PC-9 (cell line): ENCODE measurements around the gene EYS. TPM values are rescaled to one million over a fixed set of nuclear protein-coding genes. Genes with fewer than 3 reads are reported as not detected.

Source experiments
- BruUV-seq: library from RNA; stranded (reverse); fragments of 400-500 nt; replicated peaks from 2 replicates; lab custom pipeline; 2021; lab: Mats Ljungman, UMichigan
- CTCF ChIA-PET: fragments of 300-600 bp; sonication (Branson Sonifier 250); formaldehyde crosslinking; loops from one replicate; lab custom pipeline; 2022; ENCODE audit warnings: antibody characterized with exemption; lab: Charles Lee
- POLR2A ChIA-PET: fragments of 300-600 bp; sonication (Branson Sonifier 250); formaldehyde crosslinking; loops from one replicate; lab custom pipeline; 2022; ENCODE audit warnings: antibody characterized with exemption; ENCODE audit not compliant: unreplicated experiment; lab: Charles Lee
- DNase-seq, 2 experiments: peaks; one replicate each; pipeline versions ENCODE4 v3.0.0 to v3.0.0-alpha.2; 2015 to 2022; ENCODE audit warnings: mixed read lengths in 1 of 2
- H2AFZ ChIP-seq: fragments of 200-600 bp; sonication (generic); 2 replicates; pipeline ENCODE4 v1.8.1; 2017; ENCODE audit warnings: antibody characterized with exemption
- H3F3A ChIP-seq: fragments of 200-600 bp; sonication (generic); 2 replicates; pipeline ENCODE4 v1.8.1; 2017; ENCODE audit warnings: antibody characterized with exemption, mild to moderate bottlenecking, low read depth; ENCODE audit not compliant: insufficient read depth
- H3K27ac ChIP-seq: fragments of 200-600 bp; sonication (generic); 2 replicates; pipeline ENCODE4 v1.6.1; 2016; ENCODE audit warnings: mixed run types
- H3K27me3 ChIP-seq: fragments of 200-600 bp; sonication (generic); 2 replicates; pipeline ENCODE4 v1.6.1; 2016; ENCODE audit warnings: low read depth, mixed run types; ENCODE audit not compliant: insufficient read depth
- H3K36me3 ChIP-seq: fragments of 200-600 bp; sonication (generic); 2 replicates; pipeline ENCODE4 v1.6.1; 2016; ENCODE audit warnings: low read depth, mixed run types
- H3K4me1 ChIP-seq: fragments of 200-600 bp; sonication (generic); replicated peaks from 2 replicates; pipeline ENCODE4 v1.6.1; 2016; ENCODE audit warnings: mixed run types; ENCODE audit not compliant: insufficient read depth
- H3K4me2 ChIP-seq: fragments of 200-600 bp; sonication (generic); 2 replicates; pipeline ENCODE4 v1.6.1; 2017; ENCODE audit warnings: mixed run types
- H3K4me3 ChIP-seq: fragments of 200-600 bp; sonication (generic); 2 replicates; pipeline ENCODE4 v1.6.1; 2016; ENCODE audit warnings: mixed run types
- H3K79me2 ChIP-seq: fragments of 200-600 bp; sonication (generic); 2 replicates; pipeline ENCODE4 v1.6.1; 2017; ENCODE audit warnings: low read depth, mixed run types
- H3K9me2 ChIP-seq: fragments of 200-600 bp; sonication (generic); 2 replicates; pipeline ENCODE4 v1.8.1; 2017; ENCODE audit warnings: mild to moderate bottlenecking; ENCODE audit not compliant: insufficient read depth
- H3K9me3 ChIP-seq: fragments of 200-600 bp; sonication (generic); 2 replicates; pipeline ENCODE4 v1.8.1; 2016; ENCODE audit warnings: low read depth; ENCODE audit not compliant: insufficient read depth
- H4K20me1 ChIP-seq: fragments of 200-600 bp; sonication (generic); 2 replicates; pipeline ENCODE4 v1.8.1; 2017; ENCODE audit not compliant: insufficient read depth
- EZH2 ChIP-seq: fragments of 200-600 bp; sonication (generic); IDR thresholded peaks from 2 replicates; pipeline ENCODE4 v1.8.0; 2017; ENCODE audit warnings: antibody characterized with exemption, low read depth
- intact Hi-C: fragments of 100-400 bp; cut with micrococcal nuclease; formaldehyde crosslinking; loops from one replicate; pipeline ENCODE4 v1.10.0; 2022; ENCODE audit not compliant: unreplicated experiment
- total RNA-seq: library from RNA; stranded (reverse); gene quantifications from 2 replicates; pipeline ENCODE4 v1.2.3, GENCODE V29; 2021
- TF ChIP-seq, protein P1 (sequence below): fragments of 200-600 bp; sonication (generic); conservative IDR thresholded peaks from 2 replicates; pipeline ENCODE4 v1.6.1; 2017; ENCODE audit warnings: mixed run types, antibody characterized with exemption, mild to moderate bottlenecking, moderate library complexity

EYS gene
- total RNA-seq, 1 experiment from 2014 or later: not detected

DNA sequence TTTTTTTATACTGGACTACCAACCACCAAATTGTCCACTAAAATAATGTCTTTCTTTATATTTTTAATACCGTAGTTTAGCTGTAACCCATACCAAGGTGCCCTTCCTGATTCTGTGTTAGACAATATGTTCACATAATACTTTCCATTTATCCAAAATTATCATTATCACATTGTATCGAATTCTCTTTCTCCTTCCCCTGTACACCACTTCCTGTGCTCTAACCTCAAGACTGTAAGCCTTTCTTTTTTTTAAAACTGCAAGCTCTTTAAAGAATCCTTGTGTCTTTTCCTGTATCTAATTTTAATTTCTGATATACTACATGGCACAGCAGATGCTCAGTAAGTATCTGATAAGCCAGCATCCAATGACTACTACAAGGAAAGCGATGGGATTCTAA is 917.5 kb downstream of the EYS start:
- Histone ChIP-seq H3K4me3 (no peak overlapping the region), H3K79me2 (no peaks in the 10 kb centered on the region), H2AFZ (no peak overlapping the region), H3K9me2 (no peaks in the 10 kb centered on the region), H4K20me1 (no peaks in the 10 kb centered on the region), H3F3A (no peaks in the 10 kb centered on the region), H3K4me2 (no peak overlapping the region), H3K27me3 (no peaks in the 10 kb centered on the region), H3K9me3 (no peaks in the 10 kb centered on the region), H3K4me1 (no peaks in the 10 kb centered on the region), H3K36me3 (no peaks in the 10 kb centered on the region), H3K27ac (no peak overlapping the region)
- ChIA-PET POLR2A (no interaction called here), CTCF (no interaction called here)
- TF ChIP-seq, protein P1, sequence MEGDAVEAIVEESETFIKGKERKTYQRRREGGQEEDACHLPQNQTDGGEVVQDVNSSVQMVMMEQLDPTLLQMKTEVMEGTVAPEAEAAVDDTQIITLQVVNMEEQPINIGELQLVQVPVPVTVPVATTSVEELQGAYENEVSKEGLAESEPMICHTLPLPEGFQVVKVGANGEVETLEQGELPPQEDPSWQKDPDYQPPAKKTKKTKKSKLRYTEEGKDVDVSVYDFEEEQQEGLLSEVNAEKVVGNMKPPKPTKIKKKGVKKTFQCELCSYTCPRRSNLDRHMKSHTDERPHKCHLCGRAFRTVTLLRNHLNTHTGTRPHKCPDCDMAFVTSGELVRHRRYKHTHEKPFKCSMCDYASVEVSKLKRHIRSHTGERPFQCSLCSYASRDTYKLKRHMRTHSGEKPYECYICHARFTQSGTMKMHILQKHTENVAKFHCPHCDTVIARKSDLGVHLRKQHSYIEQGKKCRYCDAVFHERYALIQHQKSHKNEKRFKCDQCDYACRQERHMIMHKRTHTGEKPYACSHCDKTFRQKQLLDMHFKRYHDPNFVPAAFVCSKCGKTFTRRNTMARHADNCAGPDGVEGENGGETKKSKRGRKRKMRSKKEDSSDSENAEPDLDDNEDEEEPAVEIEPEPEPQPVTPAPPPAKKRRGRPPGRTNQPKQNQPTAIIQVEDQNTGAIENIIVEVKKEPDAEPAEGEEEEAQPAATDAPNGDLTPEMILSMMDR: no peak
- no peak for TF ChIP-seq EZH2
- DNase-seq: no peak
- intact Hi-C loops: no loop called here
- BruUV-seq: no TSS peak

DNA sequence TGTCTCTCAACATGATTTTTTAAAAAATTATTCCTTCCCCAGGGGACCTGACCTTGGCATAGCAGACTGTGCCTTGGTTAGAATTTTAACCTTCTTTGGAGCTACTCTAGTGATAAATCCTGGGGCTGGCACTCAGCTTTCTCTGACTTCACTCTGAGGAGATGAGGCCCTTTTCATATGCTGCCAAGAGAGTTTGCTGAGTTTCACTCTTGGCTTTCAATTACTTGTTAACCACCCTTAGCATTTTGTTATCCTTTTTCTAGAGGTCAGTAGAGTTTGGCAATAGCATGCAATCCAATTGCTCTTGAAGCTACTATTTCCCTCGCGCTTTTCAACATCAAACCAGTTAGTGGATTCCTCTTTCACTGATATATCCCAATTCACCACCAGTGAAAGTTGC is 920.3 kb downstream of the EYS start:
- ChIA-PET POLR2A (interaction anchor here (0.6 kb wide), 1 partner anchor 69 kb away, joined by 8 read pairs; no protein-coding TSS in a partner anchor), CTCF (no interaction called here)
- intact Hi-C loops: no loop called here

DNA sequence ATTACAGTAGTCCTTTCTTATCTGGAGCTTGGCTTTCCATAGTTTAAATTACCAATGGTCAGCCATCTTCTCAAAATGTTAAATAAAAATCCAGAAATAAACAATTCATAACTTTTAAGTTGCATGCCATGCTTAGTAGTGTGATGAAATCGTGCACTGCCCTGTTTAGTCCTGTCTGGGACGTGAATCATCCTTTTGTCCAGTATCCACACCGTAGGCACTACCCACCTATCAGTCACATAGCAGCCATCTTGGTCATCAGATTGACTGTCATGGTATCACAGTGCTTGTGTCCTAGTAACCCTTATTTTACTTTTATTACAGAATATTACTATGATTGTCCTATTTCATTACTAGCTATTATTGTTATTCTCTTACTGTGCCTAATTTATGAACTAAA is 924.1 kb downstream of the EYS start:
- no peaks in the 10 kb centered on the region for H3K36me3 ChIP-seq
- no peaks in the 10 kb centered on the region for H3K27me3 ChIP-seq
- H3K27ac ChIP-seq: no peak overlapping the region
- H3K9me3 ChIP-seq: no peaks in the 10 kb centered on the region
- CTCF ChIA-PET: no interaction called here
- no peaks in the 10 kb centered on the region for H3F3A ChIP-seq
- no peaks in the 10 kb centered on the region for H3K9me2 ChIP-seq
- BruUV-seq: no TSS peak
- H3K4me3 ChIP-seq: no peak overlapping the region
- H3K4me1 ChIP-seq: no peaks in the 10 kb centered on the region
- no peaks in the 10 kb centered on the region for H4K20me1 ChIP-seq
- no peak for TF ChIP-seq EZH2
- TF ChIP-seq, protein P1: no peak
- H2AFZ ChIP-seq: no peak overlapping the region
- H3K4me2 ChIP-seq: no peak overlapping the region
- no peak for DNase-seq
- intact Hi-C loops: no loop called here
- no peaks in the 10 kb centered on the region for H3K79me2 ChIP-seq
- POLR2A ChIA-PET: no interaction called here

More for the DNA sequence above, 920.3 kb downstream of the EYS start:
- Histone ChIP-seq H2AFZ (no peak overlapping the region), H3F3A (no peaks in the 10 kb centered on the region), H3K9me3 (no peaks in the 10 kb centered on the region), H3K27me3 (no peaks in the 10 kb centered on the region), H3K27ac (no peak overlapping the region), H3K79me2 (no peaks in the 10 kb centered on the region), H3K4me1 (no peaks in the 10 kb centered on the region), H3K36me3 (no peaks in the 10 kb centered on the region), H3K4me3 (no peak overlapping the region), H3K4me2 (no peak overlapping the region), H4K20me1 (no peaks in the 10 kb centered on the region), H3K9me2 (no peaks in the 10 kb centered on the region)
- no TSS peak for BruUV-seq
- TF ChIP-seq EZH2: no peak
- TF ChIP-seq, protein P1: no peak
- DNase-seq: no peak
